Esophagus muscularis mucosa (tissue), 4 donors: ENCODE results near the gene BBC3.
A peak's percentile ranks its signal among the peaks of the same experiment; 100 is the strongest.

Source experiments
- EP300 ChIP-seq: sonication (generic); formaldehyde crosslinking; IDR thresholded peaks from one replicate; pipeline ENCODE4 v1.6.1; 2017; ENCODE audit warnings: antibody characterized with exemption
- POLR2A ChIP-seq: fragments of 450-650 bp; IDR thresholded peaks from one replicate; pipeline ENCODE4 v1.6.1; 2017; ENCODE audit warnings: antibody characterized with exemption, moderate library complexity, mild to moderate bottlenecking, low read depth
- POLR2AphosphoS5 ChIP-seq, 2 donors: sonication (generic); formaldehyde crosslinking; IDR thresholded peaks; one replicate each; pipeline ENCODE4 v1.6.1; 2017; ENCODE audit warnings: antibody characterized with exemption in 2 of 2
- TF ChIP-seq, protein P1 (sequence below), 3 experiments: fragments of 200-600 bp in 2 of 3; fragments of 450-650 bp in 1 of 3; sonication (generic) in 2 of 3; IDR thresholded peaks; one replicate each; pipeline ENCODE4 v1.5.1; 2017 to 2019; ENCODE audit warnings: antibody characterized with exemption in 3 of 3, mild to moderate bottlenecking in 2 of 3, moderate library complexity in 1 of 3

DNA sequence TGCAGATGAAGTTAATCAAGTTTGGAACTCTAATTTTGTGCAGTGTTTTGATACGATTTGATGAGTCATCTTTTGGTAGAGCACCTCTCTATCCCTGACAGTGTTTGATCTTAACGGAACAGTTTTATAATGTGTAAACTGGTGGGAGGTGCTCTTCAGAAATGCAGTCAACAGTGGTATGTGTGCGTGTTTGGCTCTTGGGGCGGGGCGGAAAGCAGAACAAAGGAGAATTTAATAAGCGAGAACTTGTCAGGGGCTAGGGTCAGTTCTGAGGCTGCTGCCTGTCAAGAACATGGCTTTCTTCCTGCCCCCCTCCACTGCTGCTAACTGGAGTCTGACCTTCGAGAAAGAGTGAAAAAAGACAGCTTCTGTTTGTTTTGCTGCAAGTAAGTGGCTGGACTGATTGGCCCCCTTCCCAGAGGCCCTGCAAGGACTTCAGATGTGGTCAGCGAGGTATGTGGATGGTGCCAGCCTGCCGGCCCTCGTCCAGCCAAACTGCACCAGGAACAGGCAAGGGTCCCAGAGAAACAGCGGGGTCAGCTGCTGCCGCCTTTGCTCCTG is 40.8 kb downstream of the BBC3 start:
- TF ChIP-seq POLR2A (no peak), EP300 (no peak), POLR2AphosphoS5 (IDR thresholded peaks at IDR 0.05) (peak in 1 of 2 donors; percentile 13)
- TF ChIP-seq, protein P1, sequence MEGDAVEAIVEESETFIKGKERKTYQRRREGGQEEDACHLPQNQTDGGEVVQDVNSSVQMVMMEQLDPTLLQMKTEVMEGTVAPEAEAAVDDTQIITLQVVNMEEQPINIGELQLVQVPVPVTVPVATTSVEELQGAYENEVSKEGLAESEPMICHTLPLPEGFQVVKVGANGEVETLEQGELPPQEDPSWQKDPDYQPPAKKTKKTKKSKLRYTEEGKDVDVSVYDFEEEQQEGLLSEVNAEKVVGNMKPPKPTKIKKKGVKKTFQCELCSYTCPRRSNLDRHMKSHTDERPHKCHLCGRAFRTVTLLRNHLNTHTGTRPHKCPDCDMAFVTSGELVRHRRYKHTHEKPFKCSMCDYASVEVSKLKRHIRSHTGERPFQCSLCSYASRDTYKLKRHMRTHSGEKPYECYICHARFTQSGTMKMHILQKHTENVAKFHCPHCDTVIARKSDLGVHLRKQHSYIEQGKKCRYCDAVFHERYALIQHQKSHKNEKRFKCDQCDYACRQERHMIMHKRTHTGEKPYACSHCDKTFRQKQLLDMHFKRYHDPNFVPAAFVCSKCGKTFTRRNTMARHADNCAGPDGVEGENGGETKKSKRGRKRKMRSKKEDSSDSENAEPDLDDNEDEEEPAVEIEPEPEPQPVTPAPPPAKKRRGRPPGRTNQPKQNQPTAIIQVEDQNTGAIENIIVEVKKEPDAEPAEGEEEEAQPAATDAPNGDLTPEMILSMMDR (IDR thresholded peaks at IDR 0.05) = no peak
